GM18526 (cell line): ENCODE data around the gene OLFML2B.

Experiments
- POLR2A ChIP-seq: IDR thresholded peaks from 3 replicates; pipeline ENCODE4 v1.6.1; 2011; ENCODE audit not compliant: insufficient read length; ENCODE audit errors: extremely low read depth

OLFML2B gene

DNA sequence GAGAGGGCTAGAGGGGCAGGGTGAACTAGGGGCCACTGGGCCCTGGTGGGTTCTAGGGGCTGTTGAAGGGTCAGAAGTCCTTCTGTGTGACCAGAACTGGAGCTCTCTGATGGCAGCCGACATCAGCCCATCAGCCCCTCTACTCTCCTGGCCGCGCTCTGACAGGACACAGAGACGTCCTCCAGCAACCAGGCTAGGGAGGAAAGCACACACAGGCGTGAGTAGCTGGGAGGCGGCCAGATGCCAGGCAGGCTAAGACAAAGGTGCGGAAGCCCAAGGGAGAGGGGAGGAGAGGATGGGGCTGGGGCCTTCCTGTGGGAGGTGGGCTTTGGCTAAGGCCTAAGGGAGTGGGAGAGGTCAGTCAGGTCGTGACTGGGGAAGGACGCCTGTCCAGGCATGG lies 50.8 kb downstream of the OLFML2B start:
- TF ChIP-seq POLR2A, result no peak

DNA sequence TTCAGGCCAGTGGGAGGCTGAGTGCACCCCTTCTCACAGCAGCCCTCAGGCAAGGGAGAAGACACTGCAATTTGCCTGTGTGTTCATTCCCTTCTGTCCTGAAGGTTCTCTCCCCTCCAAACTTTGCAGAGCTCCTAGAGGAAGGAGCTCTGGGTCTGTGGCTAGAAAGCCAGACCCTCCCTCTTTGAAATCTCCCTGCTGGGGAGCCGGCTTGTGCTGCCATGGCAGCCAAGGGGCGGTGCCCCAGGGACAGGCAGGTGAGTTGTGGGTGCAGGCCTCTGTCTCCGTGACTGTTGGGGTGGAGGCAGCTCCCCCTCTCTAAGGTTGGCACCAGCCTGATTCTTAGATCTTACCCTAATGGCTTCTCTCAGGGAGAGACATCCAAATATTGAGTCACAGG lies 53.0 kb downstream of the OLFML2B start:
- TF ChIP-seq POLR2A, result no peak

DNA sequence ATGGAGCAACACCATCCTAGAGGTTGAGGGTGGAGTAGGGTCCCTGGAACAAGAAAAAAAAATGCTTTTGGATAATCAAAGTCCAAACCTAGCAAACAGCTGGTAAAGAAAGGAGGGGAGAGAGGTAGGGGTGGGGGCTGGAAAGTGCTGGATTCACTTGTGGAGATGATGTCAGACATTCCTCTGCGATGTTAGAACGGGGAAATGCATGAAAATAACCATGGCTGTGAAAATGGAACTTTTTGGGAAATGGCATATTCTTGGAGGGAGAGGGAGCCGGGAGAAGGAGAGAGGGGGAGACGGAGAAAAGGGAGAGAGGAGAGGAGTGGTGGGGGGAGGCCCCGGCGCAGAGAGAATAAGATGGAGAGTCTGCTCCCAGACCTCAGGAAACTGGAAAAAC lies 53.6 kb downstream of the OLFML2B start:
- no peak for TF ChIP-seq POLR2A

DNA sequence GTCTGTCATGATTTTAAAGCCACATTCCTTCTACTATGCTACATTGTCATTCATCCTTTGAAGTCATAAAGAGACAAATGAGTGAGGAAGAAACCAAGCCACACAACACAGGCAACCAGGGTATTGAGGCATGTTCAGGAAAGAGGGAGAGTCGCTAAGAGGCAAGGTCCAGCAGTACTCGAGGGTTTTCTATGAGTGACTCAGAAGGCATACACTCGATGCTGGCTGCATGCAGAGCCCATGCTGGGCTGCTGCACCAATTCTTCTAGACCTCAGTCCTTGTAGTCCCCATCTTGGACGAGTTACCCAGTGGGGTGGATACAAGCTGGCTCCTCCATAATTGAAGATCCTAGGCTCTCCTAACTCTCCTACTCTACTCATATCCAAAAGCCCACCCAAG lies 57.6 kb downstream of the OLFML2B start:
- TF ChIP-seq POLR2A, result no peak

DNA sequence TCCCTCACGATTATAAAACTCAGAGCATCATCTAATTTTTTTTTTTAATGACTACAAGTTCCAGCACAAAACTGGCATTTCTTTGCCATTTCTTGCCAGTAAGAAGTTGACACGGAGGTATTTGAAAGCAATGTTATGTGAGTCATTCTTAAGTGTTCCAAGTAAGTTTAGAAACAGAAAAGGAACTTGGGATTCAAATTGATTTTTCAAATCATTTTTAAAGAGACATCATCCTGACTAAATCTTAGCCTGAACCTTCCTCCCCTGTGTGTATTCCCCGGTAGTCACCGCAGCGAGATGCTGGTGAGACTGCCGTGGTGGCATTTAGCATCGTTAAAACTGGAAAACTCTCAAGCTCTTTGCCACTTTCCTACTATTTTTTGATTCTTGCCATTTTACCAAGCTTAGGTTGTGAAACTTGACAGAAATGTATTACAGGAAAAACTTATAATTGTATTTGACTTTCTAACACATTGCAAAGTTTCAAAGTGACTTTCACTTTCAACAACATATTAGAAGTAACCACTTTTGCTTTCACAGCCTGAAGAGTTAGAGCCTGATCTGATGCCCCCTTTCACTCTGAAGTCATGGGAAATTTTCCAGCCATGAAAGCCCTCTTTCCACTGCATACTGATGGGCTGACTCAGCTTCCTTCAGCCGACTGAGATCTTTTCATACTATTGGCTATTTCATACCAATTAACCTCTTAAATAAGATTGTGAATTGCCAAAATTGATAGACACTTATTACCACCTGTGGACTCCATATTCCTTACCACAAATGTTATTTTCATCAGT lies 61.4 kb downstream of the OLFML2B start:
- no peak for TF ChIP-seq POLR2A

DNA sequence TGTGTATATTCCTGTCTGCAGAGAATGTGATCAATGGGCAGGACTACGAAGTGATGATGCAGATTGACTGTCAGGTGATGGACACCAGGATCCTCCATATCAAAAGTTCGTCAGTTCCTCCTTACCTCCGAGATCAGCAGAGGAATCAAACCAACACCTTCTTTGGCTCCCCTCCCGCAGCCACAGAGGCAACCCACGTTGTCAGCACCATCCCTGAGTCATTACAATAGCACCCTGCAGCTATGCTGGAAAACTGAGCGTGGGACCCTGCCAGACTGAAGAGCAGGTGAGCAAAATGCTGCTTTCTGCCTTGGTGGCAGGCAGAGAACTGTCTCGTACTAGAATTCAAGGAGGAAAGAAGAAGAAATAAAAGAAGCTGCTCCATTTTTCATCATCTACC lies 65.2 kb downstream of the OLFML2B start:
- TF ChIP-seq POLR2A, result no peak

DNA sequence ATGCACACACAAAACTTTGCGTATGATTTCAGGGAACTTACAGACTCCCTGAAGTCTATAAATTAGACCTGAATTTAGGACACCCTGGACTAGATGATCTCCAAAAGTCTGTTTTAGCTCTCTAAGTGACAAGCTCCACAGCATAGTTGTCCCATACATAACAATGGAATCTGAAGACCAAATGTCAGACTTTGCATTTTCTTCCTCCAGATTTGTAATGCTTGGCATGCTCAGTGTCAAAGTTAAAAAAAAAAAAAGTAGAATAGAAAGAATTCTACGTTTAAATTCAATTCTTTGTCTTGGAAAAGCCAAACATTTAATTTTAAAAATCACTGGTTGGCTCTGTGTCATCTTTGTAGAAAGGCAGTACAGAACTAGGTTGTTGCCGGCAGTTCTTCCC lies 66.7 kb downstream of the OLFML2B start:
- TF ChIP-seq POLR2A, result no peak

DNA sequence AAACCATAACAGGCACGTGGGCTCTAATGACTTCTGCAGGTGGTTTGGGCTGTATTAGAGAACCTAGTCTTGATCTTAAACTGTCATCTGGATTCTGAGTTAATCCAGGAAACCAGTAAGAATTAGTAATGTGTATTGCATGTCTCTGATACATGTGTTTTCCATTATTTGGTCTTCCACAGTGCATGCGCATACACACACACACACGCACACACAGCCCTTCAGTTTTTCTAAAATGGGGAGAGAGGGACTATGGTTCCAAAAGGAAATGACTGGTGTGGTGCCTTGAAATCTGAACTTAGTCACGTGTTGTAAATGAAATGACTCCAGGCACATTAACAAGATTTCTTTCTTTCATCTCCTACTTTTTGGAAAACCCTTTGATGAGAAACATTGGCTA lies 67.6 kb downstream of the OLFML2B start:
- TF ChIP-seq POLR2A, result no peak

DNA sequence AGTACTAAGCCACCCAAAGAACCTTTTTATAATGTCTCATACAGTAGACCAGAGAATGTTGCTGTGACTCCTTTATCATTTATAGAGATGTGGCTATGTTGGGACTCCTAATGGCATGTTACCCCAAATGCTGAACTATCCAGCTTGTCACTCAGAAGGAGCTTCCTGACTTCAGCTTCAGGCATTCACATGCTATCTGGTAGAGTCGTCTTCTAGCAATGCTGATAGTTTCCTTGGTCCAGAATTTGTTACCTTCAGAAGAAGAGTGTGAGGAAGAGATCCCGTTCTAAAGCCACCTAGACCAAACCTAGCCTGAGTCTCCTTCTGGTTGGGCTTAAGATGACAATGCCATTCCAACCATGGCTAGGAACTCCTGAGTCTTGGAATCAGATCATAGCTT lies 68.1 kb downstream of the OLFML2B start:
- TF ChIP-seq POLR2A, result no peak

DNA sequence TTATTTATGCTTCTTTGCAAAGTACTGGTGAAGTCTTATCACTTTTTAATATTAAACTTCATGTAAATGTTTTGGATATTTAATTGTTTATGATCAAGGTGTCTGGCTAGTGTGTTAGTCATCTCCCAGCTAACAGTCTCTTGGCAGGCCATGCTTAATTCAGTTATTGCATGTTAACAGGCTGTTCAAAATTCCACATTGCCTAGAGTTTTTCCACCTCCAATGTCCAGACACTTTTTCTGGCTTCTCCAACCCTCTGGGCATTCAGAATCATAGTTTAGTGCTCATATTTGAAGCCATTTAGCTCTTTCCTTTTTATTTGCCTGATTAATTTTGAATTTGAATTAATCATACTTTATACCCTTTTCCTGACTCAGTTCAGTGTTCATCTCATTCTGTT lies 69.2 kb downstream of the OLFML2B start:
- TF ChIP-seq POLR2A, result no peak

DNA sequence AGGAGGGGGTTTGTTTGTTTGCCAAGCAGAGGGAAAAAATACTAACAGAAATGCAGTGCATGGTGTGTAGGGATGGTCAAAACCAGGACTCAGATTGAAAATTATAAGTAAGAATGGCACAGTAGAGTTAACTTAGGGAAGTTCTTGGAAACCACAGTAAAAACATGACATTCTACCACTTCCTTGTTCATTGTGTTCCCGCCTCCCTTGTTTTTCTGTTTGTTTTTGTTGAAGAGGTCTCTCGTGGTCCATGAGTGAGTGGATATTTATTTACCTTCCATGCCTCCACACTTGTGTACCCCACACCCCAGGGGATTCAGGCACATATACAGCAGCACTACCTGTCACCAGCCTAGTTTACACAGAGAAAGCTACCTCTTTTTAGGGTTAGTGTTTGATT lies 69.6 kb downstream of the OLFML2B start:
- no peak for TF ChIP-seq POLR2A

DNA sequence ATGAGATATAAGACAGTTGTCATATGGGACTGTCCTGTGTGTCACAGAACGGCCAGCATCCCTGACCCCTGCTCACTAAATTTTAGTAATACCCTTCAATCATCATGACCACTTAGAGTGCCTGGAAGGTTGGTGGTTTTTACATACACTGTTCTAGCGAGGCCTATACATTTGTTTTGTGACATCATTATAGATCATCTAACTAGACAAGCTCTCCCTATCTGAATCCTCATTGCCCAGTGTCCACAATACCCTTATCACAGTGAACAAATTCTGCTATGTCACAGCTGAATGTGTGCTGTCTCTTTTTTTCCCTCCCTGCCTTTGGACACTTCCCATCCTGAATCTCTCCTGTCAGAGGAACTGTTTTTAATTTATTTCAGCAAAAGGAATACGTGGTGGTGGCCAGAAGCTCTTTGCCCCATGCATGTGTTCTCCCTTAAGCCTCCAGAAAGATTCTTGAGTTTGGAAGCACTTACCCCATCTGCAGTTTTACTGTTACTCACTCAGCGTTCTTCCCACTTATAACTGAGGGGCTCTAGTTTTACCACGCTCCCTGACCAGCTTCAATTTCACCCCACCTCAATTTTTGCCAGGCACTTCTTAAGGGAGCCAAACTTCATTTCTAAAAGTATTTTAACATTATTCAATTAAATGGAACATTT lies 70.3 kb downstream of the OLFML2B start:
- TF ChIP-seq POLR2A, result no peak

DNA sequence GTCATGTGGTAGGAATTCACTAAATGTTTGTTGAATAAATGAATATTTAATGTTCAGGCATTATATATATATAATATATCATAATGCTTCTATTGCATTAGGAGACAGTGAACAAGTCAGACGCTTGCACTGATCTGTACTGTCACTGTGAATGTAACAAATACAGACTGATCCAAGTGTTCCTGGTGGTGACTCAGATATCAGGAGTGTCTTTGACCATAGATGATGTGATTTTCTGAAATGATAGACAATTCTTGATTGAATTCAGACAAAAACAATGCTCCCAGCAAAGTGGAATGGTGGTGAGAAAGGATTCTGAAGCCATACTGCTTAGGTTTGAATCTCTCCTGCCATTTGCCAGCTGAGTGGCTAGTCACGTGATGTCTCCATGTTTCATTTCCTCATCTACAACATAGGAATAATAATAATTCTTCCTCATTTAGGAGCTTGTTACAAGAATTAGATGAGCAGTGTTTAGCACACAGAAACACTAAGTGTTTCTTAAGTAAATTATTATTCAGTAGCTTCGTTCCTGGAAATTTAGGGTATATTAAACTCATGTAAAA lies 71.0 kb downstream of the OLFML2B start:
- no peak for TF ChIP-seq POLR2A

DNA sequence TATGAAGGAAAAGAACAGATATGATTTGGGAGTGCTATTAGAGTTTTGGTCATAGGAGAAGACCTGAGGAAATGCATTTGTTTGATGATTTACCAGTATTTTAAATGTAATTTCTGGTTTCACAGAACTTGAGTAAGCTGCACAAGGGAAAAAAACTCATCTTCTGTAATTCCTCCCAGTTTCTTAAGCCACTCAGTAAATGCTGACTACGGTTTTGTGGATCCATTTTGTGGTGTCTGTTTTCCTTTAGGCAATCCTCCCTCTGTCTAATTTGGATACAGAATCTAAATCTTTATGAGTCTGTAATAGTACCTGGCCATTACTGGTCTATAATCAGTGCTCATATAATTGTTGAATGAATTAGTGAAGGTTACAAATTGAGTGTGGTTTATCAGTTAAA lies 72.0 kb downstream of the OLFML2B start:
- no peak for TF ChIP-seq POLR2A

DNA sequence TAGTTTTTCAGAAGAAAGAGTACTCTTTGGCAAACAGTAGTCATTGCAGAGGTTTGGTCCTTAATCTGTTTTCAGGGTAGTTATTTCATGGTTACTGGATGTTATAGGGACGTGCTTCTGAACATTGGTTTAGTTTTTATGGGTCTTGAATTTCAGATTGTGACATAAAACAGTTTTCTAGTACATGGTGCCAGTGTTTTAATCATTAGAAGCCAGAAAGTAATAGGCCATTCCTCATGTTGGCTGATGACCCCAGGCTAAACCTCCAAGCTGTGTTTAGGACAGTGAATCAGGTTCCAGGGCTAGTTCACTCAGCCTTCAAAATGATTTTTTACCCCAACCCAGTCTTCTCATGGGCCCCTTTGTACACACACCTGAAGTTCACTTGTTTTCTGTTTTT lies 73.3 kb downstream of the OLFML2B start:
- no peak for TF ChIP-seq POLR2A

DNA sequence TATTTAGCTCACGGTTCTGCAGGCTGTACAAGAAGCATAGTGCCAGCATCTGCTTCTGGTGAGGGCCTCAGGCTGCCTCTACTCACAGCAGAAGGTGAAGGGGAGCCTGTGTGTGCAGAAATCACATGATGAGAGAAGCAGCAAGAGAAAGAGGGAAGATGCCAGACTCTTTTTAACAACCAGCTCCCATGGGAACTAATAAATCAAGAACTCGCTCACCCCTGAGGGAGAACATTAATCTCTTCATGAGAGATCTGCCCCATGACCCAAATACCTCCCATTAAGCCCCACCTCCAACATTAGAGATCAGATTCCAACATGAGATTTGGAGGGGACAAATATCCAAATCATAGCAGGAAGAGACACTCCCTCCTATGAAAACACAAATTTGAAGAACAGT lies 74.1 kb downstream of the OLFML2B start:
- no peak for TF ChIP-seq POLR2A
